HG02610 (cell line): ENCODE results near the gene RBFOX2.

Experiments
- ATAC-seq: cut with Tn5 transposase; IDR thresholded peaks from one replicate; pipeline ENCODE4 v1.9.1; 2021; ENCODE audit warnings: mild to moderate bottlenecking, moderate library complexity; ENCODE audit not compliant: unreplicated experiment

The RBFOX2 gene

GRCh38 chr22:35904752-35905151, 123.9 kb downstream of the RBFOX2 start:
- no peak for ATAC-seq

DNA sequence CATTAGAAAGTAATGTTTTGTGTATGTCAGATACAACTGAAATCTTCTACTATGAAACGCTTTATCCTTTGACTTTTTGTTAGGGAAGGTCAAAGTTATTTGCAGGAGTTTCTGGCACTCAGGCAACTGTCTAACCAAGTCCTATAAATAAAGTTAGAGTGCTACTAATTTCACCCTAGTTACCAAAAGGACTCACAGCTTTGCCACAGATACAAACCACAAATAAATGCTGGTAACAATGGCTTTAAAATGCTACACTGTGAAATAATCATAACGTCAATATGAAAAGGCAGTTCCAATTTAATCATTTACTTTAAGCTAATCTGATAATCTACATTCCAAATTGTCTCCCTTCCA, 124.3 kb downstream of the RBFOX2 start:
- ATAC-seq = no peak

- no peak for ATAC-seq
Measured at GRCh38 chr22:35903571-35904335, 124.9 kb downstream of the RBFOX2 start.

GRCh38 chr22:35900483-35901168, 128.0 kb downstream of the RBFOX2 start:
- no peak for ATAC-seq

DNA sequence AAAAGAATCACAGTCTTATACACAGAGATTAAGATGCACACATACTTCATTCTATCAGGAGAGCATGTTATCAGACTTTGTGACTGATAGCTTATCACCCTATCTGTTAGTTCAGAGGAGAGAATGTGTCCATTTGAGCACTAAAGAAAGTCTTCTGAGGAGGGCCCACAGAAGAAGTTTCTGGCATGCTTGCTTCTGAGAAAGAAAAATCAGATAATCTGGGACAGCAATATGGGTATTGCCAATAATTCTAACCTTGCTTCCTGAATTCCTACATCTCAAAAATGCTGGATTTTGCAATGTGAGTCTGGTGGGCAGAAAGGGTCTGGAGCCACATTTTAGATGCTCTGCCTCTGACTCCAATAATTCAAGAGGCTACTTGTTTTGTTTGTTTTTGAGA, 128.9 kb downstream of the RBFOX2 start:
- ATAC-seq = no peak

GRCh38 chr22:35896111-35896705, 132.4 kb downstream of the RBFOX2 start:
- no peak for ATAC-seq

GRCh38 chr22:35894937-35895708, 133.5 kb downstream of the RBFOX2 start:
- ATAC-seq = no peak

DNA sequence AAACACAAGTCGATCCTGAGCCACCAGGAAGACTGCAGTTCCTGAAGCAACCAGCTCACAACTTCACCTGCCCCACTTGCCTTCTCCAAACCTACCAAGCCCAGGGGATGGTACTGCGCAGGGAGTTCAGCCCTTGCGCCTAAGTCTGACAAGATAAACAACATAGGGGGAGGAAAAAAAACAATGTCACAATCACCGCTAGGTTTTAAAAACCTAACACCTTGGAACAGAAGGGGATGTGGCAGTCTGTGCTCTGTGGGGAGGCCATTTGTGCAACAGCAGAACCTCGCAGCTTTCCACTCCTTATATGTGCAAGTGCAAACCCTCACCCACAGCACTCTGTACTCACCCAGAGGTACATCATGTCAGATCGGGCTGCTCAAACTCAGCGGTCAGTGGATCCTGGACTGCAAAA, 134.2 kb downstream of the RBFOX2 start:
- no peak for ATAC-seq

GRCh38 chr22:35893698-35894097, 134.9 kb downstream of the RBFOX2 start:
- no peak for ATAC-seq

- ATAC-seq = no peak
Measured at GRCh38 chr22:35892192-35892591, 136.4 kb downstream of the RBFOX2 start.

- ATAC-seq = no peak
Measured at GRCh38 chr22:35891442-35891841, 137.2 kb downstream of the RBFOX2 start.

- no peak for ATAC-seq
Measured at GRCh38 chr22:35889071-35889470, 139.6 kb downstream of the RBFOX2 start.

GRCh38 chr22:35888181-35888870, 140.3 kb downstream of the RBFOX2 start:
- no peak for ATAC-seq

GRCh38 chr22:35887296-35887875, 141.2 kb downstream of the RBFOX2 start:
- no peak for ATAC-seq

- no peak for ATAC-seq
Measured at GRCh38 chr22:35886309-35886708, 142.3 kb downstream of the RBFOX2 start.

- ATAC-seq = no peak
Measured at GRCh38 chr22:35884529-35884928, 144.1 kb downstream of the RBFOX2 start.

GRCh38 chr22:35883031-35883620, 145.5 kb downstream of the RBFOX2 start:
- ATAC-seq = no peak

- ATAC-seq = no peak
Measured at GRCh38 chr22:35882211-35883030, 146.2 kb downstream of the RBFOX2 start.

DNA sequence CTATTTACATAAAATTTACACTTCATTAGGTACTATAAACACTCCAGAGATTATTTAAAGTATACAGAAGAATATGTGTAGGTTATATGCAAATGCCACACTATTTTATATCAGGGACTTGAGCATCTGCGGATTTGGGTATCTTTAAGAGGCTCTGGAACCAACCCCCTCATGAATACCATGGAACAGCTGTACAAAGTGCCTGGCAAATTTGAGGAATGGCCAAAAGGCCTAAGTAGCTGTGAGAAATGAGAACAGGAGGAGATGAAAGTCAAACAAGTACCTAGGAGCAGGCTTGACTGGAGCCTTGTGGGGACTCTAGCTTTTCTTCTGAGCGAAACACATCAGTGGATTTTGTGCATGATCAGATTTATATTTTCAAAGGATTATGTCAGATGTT, 149.3 kb downstream of the RBFOX2 start:
- no peak for ATAC-seq
